OCI-LY7 (cell line): Measurements from ENCODE around the gene PLA1A. TPM values are rescaled to one million over a fixed set of nuclear protein-coding genes. Genes with fewer than 3 reads are reported as not detected.

Experiments
- BruUV-seq: library from RNA; stranded (reverse); fragments of 400-500 nt; replicated peaks from 2 replicates; lab custom pipeline; 2021; lab: Mats Ljungman, UMichigan
- CTCF ChIA-PET: fragments of 300-600 bp; sonication (Branson Sonifier 250); formaldehyde crosslinking; loops from one replicate; lab custom pipeline; 2022; ENCODE audit warnings: antibody characterized with exemption; ENCODE audit not compliant: unreplicated experiment; lab: Charles Lee
- POLR2A ChIA-PET: fragments of 300-600 bp; sonication (Branson Sonifier 250); formaldehyde crosslinking; loops from one replicate; lab custom pipeline; 2022; ENCODE audit warnings: antibody characterized with exemption; lab: Charles Lee
- DNase-seq: peaks from one replicate; pipeline ENCODE4 v3.0.0-alpha.2; 2015; ENCODE audit warnings: low spot score
- H2AFZ ChIP-seq: fragments of 200-600 bp; sonication (generic), shearing (Covaris generic); 2 replicates; pipeline ENCODE4 v1.6.1; 2014; ENCODE audit warnings: mild to moderate bottlenecking, antibody characterized with exemption, low read length, moderate library complexity
- H3K27ac ChIP-seq: fragments of 200-600 bp; sonication (generic); 2 replicates; pipeline ENCODE4 v1.5.1; 2014; ENCODE audit warnings: mixed run types, low read depth, mild to moderate bottlenecking, moderate library complexity, low read length, inconsistent platforms; ENCODE audit not compliant: poor library complexity, severe bottlenecking
- H3K36me3 ChIP-seq: fragments of 200-600 bp; sonication (generic); 2 replicates; pipeline ENCODE4 v1.6.1; 2014; ENCODE audit warnings: mild to moderate bottlenecking, antibody characterized with exemption, low read length, moderate library complexity, mixed read lengths; ENCODE audit not compliant: insufficient read depth
- H3K4me1 ChIP-seq: fragments of 200-600 bp; sonication (generic); 2 replicates; pipeline ENCODE4 v1.5.1; 2014; ENCODE audit warnings: mild to moderate bottlenecking, low read length; ENCODE audit not compliant: insufficient read depth, poor library complexity, severe bottlenecking
- H3K4me2 ChIP-seq: fragments of 200-600 bp; sonication (generic); 2 replicates; pipeline ENCODE4 v1.6.1; 2014; ENCODE audit warnings: mild to moderate bottlenecking, low read length
- H3K4me3 ChIP-seq: fragments of 200-600 bp; sonication (generic); 2 replicates; pipeline ENCODE4 v1.5.1; 2014; ENCODE audit warnings: mild to moderate bottlenecking, low read depth, low read length; ENCODE audit not compliant: poor library complexity, severe bottlenecking
- H3K79me2 ChIP-seq: fragments of 200-600 bp; sonication (generic); 2 replicates; pipeline ENCODE4 v1.6.1; 2016; ENCODE audit warnings: low read depth, mild to moderate bottlenecking, low read length, moderate library complexity, mixed read lengths; ENCODE audit not compliant: insufficient read depth
- H3K9me2 ChIP-seq: fragments of 200-600 bp; sonication (generic); 2 replicates; pipeline ENCODE4 v1.6.1; 2016; ENCODE audit warnings: mild to moderate bottlenecking, low read length, mixed read lengths; ENCODE audit not compliant: insufficient read depth
- H3K9me3 ChIP-seq: fragments of 200-600 bp; sonication (generic); 2 replicates; pipeline ENCODE4 v1.6.1; 2014; ENCODE audit warnings: mild to moderate bottlenecking, mixed run types, low read length, mixed read lengths
- H4K20me1 ChIP-seq: fragments of 200-600 bp; sonication (generic); 2 replicates; pipeline ENCODE4 v1.6.1; 2014; ENCODE audit warnings: mild to moderate bottlenecking, antibody characterized with exemption, low read length, moderate library complexity, mixed read lengths; ENCODE audit not compliant: insufficient read depth
- CTCF ChIP-seq: fragments of 200-600 bp; sonication (generic); conservative IDR thresholded peaks from 2 replicates; pipeline ENCODE4 v1.5.1; 2014; ENCODE audit warnings: mild to moderate bottlenecking, antibody characterized with exemption, low read length, moderate library complexity, mixed read lengths
- EZH2phosphoT487 ChIP-seq: fragments of 200-600 bp; sonication (generic); IDR thresholded peaks from 2 replicates; pipeline ENCODE4 v1.6.1; 2018; ENCODE audit warnings: low read depth, borderline replicate concordance, mild to moderate bottlenecking, mixed run types, antibody characterized with exemption, low read length, moderate library complexity, mixed read lengths
- intact Hi-C: fragments of 100-400 bp; cut with micrococcal nuclease; formaldehyde crosslinking; loops from one replicate; pipeline ENCODE4 v1.10.0; 2022; ENCODE audit not compliant: unreplicated experiment
- total RNA-seq, 2 experiments: library from RNA; depleted of rRNA in 1 of 2; stranded (reverse); fragments of >200 nt in 1 of 2; shearing (Covaris generic) in 1 of 2; gene quantifications; 2 replicates each; pipeline ENCODE4 v1.2.3, GENCODE V29; 2014 to 2022

PLA1A gene
- total RNA-seq, 2 experiments from 2014 or later: not detected

GRCh38 chr3:119652306-119653033 lies 54.8 kb downstream of the PLA1A start:
- DNase-seq: no peak
- intact Hi-C loops: no loop called here
- Histone ChIP-seq H3K9me2 (no peaks in the 10 kb centered on the region), H3K27ac (no peak overlapping the region), H3K79me2 (no peaks in the 10 kb centered on the region), H3K4me1 (no peaks in the 10 kb centered on the region), H4K20me1 (no peaks in the 10 kb centered on the region), H3K36me3 (no peaks in the 10 kb centered on the region), H3K4me2 (no peak overlapping the region), H2AFZ (no peak overlapping the region), H3K9me3 (no peaks in the 10 kb centered on the region), H3K4me3 (no peak overlapping the region)
- CTCF ChIA-PET: no interaction called here
- no peak for TF ChIP-seq EZH2phosphoT487
- no peak for TF ChIP-seq CTCF
- no TSS peak for BruUV-seq
- POLR2A ChIA-PET: no interaction called here

GRCh38 chr3:119653876-119654275 lies 56.2 kb downstream of the PLA1A start:
- H3K4me3 ChIP-seq: no peak overlapping the region
- H3K36me3 ChIP-seq: no peaks in the 10 kb centered on the region
- intact Hi-C loops: no loop called here
- no peak overlapping the region for H2AFZ ChIP-seq
- no peaks in the 10 kb centered on the region for H3K79me2 ChIP-seq
- ChIA-PET CTCF (interaction anchor here (0.6 kb wide), 1 partner anchor 12 kb away, joined by 3 read pairs; no protein-coding TSS in a partner anchor), POLR2A (interaction anchor here (0.6 kb wide), 1 partner anchor 27 kb away, joined by 3 read pairs; no protein-coding TSS in a partner anchor)
- H3K4me1 ChIP-seq: no peaks in the 10 kb centered on the region
- H3K27ac ChIP-seq: no peak overlapping the region
- H3K9me2 ChIP-seq: no peaks in the 10 kb centered on the region
- no peak overlapping the region for H3K4me2 ChIP-seq
- no peak for DNase-seq
- no peak for TF ChIP-seq EZH2phosphoT487
- no peak for TF ChIP-seq CTCF
- H3K9me3 ChIP-seq: no peaks in the 10 kb centered on the region
- H4K20me1 ChIP-seq: no peaks in the 10 kb centered on the region
- BruUV-seq: no TSS peak
